Lower leg skin (tissue), 3 donors: ENCODE measurements around the gene PIEZO2.

ENCODE experiments used
- POLR2A ChIP-seq, 2 donors: fragments of 450-650 bp; IDR thresholded peaks; one replicate each; pipeline ENCODE4 v1.6.1; 2016 to 2017; ENCODE audit warnings: antibody characterized with exemption in 2 of 2, mild to moderate bottlenecking in 1 of 2, moderate library complexity in 1 of 2
- TF ChIP-seq, protein P1 (sequence below), 3 donors: fragments of 450-650 bp; IDR thresholded peaks; one replicate each; pipeline ENCODE4 v1.5.1; 2016; ENCODE audit warnings: antibody characterized with exemption in 3 of 3, mild to moderate bottlenecking in 3 of 3, moderate library complexity in 2 of 3

DNA sequence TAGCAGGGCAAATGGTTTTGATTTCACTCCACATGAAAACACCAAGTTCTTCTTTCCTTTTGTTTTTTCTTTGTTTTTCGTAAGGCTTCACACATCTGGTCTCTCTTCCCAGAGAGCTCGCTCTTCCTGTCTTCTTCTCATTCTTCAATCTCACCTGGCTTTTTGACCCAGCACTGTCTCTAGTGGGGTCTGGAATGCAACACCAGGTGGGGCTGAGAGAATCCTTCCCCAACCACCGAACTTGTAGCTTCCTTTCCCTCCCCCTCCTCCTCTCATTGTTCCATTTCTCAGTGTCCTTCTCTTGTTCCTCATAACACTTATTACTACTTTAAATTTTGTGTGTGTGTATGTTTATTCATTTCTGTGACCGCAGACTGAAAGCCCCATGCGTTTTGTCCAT, 13.5 kb upstream of the PIEZO2 start:
- no peak for TF ChIP-seq POLR2A (IDR thresholded peaks at IDR 0.05)
- TF ChIP-seq, protein P1, sequence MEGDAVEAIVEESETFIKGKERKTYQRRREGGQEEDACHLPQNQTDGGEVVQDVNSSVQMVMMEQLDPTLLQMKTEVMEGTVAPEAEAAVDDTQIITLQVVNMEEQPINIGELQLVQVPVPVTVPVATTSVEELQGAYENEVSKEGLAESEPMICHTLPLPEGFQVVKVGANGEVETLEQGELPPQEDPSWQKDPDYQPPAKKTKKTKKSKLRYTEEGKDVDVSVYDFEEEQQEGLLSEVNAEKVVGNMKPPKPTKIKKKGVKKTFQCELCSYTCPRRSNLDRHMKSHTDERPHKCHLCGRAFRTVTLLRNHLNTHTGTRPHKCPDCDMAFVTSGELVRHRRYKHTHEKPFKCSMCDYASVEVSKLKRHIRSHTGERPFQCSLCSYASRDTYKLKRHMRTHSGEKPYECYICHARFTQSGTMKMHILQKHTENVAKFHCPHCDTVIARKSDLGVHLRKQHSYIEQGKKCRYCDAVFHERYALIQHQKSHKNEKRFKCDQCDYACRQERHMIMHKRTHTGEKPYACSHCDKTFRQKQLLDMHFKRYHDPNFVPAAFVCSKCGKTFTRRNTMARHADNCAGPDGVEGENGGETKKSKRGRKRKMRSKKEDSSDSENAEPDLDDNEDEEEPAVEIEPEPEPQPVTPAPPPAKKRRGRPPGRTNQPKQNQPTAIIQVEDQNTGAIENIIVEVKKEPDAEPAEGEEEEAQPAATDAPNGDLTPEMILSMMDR (IDR thresholded peaks at IDR 0.05) = no peak
